ENCODE results near the gene FHIT.

The FHIT gene

DNA sequence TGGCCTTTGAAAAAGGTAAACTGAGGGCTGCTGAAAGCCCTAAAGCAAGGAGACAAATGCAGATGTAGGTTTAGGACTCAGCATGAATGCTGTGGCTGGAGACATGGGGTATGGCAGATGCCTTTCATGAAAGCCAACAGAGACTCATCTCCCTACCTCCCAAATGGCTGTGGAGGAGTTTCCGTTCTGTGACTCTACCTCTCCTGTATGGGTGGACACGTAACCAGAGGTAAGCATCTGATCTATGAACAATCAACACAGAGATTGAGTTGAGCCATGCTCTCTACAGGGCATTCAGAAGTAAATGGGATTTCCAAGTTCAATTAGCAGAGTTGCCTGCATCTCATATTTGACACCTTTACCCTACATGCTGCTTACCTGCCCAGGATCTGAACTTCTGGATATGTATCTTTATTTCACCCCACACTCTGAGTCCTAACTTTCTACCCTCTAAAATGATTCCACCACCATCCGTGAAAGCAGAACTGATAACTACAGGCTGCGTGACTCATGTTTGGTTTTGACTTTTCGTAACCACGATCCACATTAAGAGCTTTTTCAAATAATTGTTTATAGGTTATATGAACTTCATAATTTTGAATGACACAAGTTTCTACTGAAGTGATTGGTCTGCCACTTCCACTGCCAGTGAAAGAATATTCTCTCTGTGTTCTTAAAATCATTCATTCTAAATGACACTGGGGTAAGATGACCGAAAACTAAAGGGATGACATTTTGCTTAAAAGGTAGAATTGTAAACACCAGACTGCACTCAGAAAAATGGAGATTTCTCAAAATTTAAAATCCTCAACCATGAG is 1058.7 kb downstream of the FHIT start:
- no peak for TF ChIP-seq CTCF (conservative IDR thresholded peaks at IDR 0.05; ENCODE audit: low read depth, low read length)
- DNase-seq (ENCODE audit: low read depth) = no peak
- no peak overlapping the region for H3K4me3 ChIP-seq (ENCODE audit: low read length)

DNA sequence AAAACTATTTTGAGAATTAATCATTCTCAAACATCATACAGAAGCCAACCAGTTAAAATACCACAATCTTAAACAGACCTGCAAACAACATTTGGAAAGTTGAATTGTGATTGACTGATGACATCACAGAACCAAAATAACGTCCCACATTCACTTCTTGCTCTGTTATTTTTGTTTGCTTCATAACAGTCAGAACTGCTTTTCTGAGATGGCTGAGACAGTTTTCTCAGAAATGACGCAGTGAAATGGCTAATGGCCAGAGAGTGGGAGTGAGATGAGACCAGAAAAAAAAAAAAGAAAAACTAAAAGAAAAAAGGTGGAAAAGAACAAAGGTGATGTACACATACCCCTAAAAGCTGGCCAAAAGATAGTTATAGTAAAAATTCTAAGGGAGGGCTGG is 1061.2 kb downstream of the FHIT start:
- TF ChIP-seq CTCF (conservative IDR thresholded peaks at IDR 0.05; ENCODE audit: low read depth, low read length) = no peak
- no peak for DNase-seq (ENCODE audit: low read depth)
- no peak overlapping the region for H3K4me3 ChIP-seq (ENCODE audit: low read length)

DNA sequence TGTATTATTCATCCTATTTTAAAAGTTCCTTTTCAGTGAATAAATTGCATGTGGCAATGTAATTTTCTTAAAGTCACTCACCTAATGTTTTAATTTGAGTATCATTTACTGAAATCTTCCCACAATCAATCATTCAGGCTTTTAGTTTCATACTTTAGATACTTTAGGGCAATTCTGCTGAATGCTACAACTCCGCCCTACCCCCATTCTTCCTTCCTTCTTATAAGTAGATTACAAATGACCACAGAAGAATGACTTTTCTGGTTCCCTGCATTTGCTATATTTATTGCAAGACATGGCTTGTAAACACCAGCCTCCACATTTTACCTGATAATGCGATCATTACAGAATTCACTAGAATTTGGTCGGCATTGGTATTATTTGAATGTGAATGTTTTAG is 1061.9 kb downstream of the FHIT start:
- no peak overlapping the region for H3K4me3 ChIP-seq (ENCODE audit: low read length)
- TF ChIP-seq CTCF (conservative IDR thresholded peaks at IDR 0.05; ENCODE audit: low read depth, low read length) = no peak
- DNase-seq (ENCODE audit: low read depth) = peak; percentile 45

- H3K4me3 ChIP-seq (ENCODE audit: low read length) = no peak overlapping the region
- TF ChIP-seq CTCF (conservative IDR thresholded peaks at IDR 0.05; ENCODE audit: low read depth, low read length) = no peak
- no peak for DNase-seq (ENCODE audit: low read depth)
These were observed 1062.4 kb downstream of the FHIT start for GRCh38 chr3:60188803-60189202.

- no peak overlapping the region for H3K4me3 ChIP-seq (ENCODE audit: low read length)
- no peak for TF ChIP-seq CTCF (conservative IDR thresholded peaks at IDR 0.05; ENCODE audit: low read depth, low read length)
- no peak for DNase-seq (ENCODE audit: low read depth)
These were observed 1063.9 kb downstream of the FHIT start for GRCh38 chr3:60187343-60187742.

DNA sequence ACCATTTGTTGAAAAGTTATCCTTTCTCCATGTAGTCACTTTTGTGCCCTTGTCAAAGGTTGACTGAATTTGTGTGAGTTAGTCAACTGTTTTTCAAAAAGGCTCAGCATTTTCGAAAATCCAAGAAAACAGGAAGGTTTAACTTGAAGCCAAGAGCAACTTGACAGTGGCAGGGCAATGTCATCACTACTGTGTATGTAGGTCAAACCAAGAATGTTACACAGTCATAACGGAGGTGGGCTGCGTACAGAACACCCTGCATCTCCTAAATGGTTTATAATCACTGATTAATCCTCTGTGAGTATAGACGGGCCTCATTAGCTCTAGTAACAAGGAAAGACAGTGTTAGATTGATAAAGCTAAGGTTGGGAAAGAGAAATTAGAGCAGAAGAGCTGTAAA is 1064.9 kb downstream of the FHIT start:
- no peak for DNase-seq (ENCODE audit: low read depth)
- TF ChIP-seq CTCF (conservative IDR thresholded peaks at IDR 0.05; ENCODE audit: low read depth, low read length) = no peak

DNA sequence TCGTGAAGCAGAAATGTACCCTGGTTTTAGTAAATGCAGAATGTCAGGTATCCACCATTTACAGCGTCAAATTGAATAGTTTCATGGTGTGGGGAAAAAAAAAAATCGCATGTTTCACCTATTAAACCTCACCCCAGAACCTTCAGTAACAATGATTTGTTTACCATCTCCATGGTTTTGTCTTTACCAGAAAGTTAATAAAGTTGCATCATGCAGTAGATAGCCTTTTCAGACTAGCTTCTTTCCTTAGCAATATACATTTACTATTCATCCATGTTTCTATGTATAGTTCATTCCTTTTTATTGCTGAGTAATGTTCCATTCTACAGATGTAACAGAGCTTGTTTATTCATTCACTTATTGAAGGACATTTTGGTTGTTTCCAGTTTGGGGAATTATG is 1066.1 kb downstream of the FHIT start:
- no peak for DNase-seq (ENCODE audit: low read depth)
- H3K4me3 ChIP-seq (ENCODE audit: low read length) = no peak overlapping the region
- TF ChIP-seq CTCF (conservative IDR thresholded peaks at IDR 0.05; ENCODE audit: low read depth, low read length) = no peak

More for the DNA sequence above, 1064.9 kb downstream of the FHIT start:
- no peak overlapping the region for H3K4me3 ChIP-seq (ENCODE audit: low read length)
